Activated CD4-positive, CD25-positive, alpha-beta regulatory T cell treated with anti-CD3 and anti-CD28 coated beads, Interleukin-2, amount 50 U/mL, for 16 hours (primary cell): Measurements from ENCODE around the gene PSMD13.
"Not testable (repeated sequence)": the region's sequence is repeated elsewhere in the genome, so short reads cannot be mapped to it uniquely, and the experiment has no call there.

Experiments used
- DNase-seq: peaks from one replicate; pipeline ENCODE4 v3.0.0-alpha.2; 2020; ENCODE audit warnings: low read depth, low spot score

Gene PSMD13

DNA sequence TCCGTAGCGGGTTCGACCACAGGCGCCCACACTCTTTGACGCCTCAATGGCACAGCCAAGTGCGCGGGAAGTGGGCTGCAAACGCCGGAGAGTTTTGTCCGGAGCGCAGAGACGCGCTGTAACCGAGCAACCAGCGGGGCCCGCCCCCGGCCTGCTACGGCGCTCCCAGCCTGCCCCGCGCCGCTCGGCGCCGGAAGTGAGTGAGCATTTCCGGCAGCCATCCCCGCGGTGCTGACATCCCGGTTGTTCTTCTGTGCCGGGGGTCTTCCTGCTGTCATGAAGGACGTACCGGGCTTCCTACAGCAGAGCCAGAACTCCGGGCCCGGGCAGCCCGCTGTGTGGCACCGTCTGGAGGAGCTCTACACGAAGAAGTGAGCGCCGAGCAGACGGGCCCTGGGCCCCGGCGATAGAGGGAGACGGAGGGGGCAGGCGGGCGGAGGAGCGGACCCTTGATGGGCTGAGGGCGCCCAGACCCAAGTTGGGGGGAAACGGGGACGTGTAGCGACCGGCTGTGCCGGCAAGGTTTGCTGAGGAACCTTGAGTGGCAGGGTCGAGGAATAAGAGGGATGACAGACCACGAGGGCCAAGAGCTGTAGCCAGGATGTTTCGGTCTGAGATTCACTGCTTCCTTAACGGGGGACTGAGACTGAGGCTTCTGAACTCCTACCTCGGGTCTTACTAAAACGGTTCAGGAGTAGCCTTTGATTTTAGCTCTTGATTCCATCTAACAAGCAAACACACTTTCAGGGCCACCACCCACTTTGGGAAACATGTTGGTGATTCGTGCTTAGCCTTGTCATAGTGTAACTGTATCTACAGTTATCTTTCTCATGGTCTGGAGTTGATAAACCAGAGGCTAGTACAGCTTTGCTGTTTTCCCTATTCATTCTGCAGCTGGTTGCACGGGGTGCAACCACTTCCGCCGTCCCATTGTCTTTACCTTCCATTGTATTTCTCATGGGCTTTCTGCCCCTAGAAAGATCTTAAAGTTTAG, at the start of gene PSMD13:
TSS of gene PSMD13 (plus strand) at position 203 of the 994 bp plus-strand sequence. CDS start at position 277, 74 bp downstream.
- peak; percentile 73 for DNase-seq

- DNase-seq = not testable (repeated sequence)
Measured at GRCh38 chr11:189200-189783, 47.5 kb upstream of the PSMD13 start.

DNA sequence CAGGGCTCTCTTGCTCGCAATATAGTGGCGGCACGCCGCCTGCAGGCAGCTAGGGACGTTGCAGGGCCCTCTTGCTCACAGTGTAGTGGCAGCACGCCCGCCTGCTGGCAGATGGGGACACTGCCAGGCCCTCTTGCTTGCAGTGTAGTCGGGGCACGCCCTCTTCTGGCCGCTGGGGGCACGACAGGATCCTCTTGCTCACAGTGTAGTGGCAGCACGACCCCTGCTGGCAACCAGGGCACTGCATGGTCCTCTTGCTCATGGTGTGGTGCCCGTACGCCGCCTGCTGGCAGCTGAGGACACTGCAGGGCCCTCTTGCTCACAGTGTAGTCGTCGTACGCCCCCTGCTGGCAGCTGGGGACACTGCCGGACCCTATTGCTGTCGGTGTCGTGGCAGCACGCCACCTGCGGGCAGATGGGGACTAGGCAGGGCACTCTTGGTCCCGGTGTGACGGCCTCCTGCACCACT, 46.9 kb upstream of the PSMD13 start:
- DNase-seq = not testable (repeated sequence)

DNA sequence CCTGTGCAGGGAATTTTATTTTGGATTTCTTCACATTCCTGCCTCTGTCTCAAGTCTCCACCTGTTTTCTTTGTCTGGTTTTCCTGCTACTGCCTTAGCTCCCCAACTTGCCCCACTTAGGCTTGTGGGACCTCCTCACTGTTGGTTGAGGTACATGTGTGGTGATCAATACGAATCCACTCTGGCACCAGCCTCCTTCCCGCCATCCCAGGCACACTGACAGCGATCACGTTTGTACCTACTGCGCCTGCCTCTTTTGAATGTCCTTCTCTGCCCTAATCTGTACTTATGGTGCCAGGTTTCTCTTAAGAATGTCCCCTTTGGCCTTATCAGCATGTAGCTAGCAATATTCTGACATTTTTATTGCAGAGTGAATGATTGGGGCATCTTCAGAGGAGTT, 46.2 kb upstream of the PSMD13 start:
- not testable (repeated sequence) for DNase-seq

DNA sequence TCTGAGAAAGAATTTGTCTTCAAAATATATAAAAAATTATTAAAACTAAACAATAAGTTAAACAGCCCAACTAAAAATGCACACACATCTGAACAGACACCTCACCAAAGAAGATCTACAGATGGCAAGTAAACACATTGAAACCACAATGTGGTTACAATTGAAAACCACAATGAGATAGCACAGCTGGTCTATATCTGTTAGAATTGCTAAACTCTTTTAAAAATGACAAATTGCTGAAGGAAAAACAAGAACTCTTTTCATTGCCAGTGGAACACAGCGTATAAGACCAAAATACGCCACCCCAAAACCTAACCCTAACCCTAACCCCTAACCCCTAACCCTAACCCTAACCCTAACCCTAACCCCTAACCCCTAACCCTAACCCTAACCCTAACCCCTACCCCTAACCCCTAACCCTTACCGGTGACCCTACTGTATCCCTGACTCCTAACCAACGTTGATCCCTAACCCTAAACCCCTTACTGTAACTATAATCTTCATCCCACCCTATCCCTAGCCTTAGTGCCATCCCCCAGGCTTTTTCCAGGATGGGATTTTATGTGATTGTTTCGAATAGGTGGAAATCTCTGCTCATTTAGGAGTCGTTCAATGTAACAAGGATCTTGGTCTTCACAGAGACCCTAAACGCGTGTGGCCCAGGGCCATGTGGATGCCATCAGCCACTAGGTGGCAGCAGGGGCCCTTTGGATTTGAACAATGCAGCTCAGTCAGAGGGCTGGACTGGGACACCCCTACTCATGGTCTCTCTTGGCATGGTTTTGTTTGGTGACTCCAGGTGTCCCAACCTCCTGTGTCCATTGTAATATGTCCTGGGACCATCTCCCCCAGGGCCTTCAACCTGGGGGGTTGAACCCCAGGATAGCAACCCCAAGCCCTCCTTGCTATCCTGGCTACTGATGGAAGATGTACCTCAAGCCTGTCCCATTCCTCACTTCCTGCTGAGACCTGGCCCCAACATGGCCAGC, 45.0 kb upstream of the PSMD13 start:
- not testable (repeated sequence) for DNase-seq

- not testable (repeated sequence) for DNase-seq
Measured at GRCh38 chr11:192674-193128, 44.1 kb upstream of the PSMD13 start, which contains the start of gene SCGB1C1. Gene SCGB1C1 (plus strand): TSS chr11:193078. CDS start chr11:193100, 22 bp downstream.

DNA sequence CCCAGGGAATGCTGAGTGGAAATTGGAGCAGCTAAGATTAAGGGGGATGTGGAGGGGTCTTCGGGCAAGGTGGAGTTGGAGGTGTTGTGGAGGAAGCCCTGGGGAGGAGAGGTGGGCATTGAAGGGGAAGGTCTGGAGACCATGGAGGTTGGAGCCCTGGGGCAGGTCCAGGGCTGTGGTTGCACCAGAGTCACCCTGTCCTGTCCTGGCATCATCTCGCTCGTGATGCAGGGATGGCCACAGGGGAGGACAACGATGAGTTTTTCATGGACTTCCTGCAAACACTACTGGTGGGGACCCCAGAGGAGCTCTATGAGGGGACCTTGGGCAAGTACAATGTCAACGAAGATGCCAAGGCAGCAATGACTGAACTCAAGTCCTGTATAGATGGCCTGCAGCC, 43.3 kb upstream of the PSMD13 start:
- DNase-seq = not testable (repeated sequence)

- no peak for DNase-seq
Measured at GRCh38 chr11:196786-197731, 39.7 kb upstream of the PSMD13 start.

GRCh38 chr11:197741-198235, 39.0 kb upstream of the PSMD13 start:
- DNase-seq = no peak

DNA sequence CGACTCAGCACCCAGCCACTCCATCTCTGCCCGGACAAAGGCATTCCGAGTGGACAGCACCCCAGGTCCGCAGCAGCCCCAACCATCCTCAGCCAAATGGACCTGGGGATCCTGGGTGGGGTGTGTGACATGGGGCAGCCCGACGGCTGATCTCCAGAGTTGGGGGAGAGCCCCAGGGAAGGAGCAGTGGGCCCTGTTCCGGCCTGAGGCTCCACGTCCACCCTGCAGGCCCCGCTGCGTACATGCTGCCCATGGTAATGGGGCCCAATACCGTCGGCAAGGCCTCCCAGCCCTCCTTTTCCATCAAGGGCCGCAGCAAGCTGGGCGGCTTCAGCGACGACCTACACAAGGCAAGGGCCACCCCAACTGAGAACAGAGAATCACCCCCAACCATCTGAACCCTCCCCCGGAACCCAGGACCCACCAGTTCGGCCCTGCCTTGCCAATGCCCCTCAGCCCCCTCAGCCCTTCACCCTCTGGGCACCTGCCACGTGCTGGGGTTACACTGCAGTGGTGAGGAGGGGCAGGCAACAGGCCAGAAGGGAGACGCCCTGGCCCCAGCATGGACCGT, 38.5 kb upstream of the PSMD13 start:
- no peak for DNase-seq

GRCh38 chr11:199004-199581, 37.7 kb upstream of the PSMD13 start:
- DNase-seq = no peak

DNA sequence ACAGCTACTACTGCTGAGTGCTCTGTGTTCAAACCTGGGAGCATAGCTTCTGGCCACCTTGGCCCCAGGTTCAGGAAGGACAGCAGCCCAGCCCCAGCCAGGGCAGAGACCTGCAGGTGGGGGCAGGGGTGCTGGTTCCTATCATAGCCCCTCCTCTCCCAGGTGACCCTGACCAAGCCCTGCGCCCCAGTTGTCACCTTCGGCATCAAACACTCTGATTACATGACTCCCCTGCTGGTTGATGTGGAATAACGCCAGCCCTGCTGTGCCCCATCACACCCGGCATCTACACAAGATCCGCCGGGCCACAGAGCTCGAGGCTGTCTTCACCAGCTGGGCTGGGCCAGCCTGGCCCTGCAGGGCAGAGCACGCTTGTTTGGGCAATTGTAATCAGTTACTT, 37.0 kb upstream of the PSMD13 start:
- no peak for DNase-seq

- no peak for DNase-seq
Measured at GRCh38 chr11:200224-201003, 36.4 kb upstream of the PSMD13 start.

- no peak for DNase-seq
Measured at GRCh38 chr11:201966-202365, 34.8 kb upstream of the PSMD13 start.

- DNase-seq = no peak
Measured at GRCh38 chr11:202490-202889, 34.3 kb upstream of the PSMD13 start.

- no peak for DNase-seq
Measured at GRCh38 chr11:203056-203944, 33.5 kb upstream of the PSMD13 start.

DNA sequence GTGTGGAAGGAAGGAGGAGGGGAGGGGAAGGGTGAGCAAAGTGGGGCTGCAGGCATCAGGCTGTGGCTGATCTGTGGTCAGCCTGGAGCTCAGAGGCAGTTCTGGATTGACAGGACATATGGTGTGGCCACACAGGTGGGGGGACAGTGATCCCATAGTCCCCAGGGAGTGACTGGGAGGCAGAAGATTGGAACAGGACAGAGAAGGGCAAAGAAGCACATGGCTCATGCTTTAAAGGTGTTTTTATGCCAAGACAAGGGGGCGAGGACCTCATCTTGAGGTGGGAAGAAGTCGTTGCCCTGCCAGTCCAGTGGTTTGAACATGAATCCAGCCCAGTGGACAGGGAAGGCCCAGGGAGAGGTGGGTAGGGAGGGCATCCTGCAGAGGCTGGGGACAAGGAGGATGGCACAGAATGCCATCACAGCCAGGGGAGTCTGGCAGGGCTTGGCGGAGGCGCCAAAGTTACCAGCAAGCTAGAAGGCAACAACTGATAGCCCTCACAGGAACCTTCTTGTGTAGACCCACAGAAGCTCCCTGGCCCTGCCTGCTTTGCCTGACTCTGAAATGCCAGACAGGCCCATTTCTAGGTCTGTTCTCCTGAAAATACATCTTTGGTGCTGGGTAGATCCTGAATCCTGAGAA, 32.7 kb upstream of the PSMD13 start:
- no peak for DNase-seq
